HCT116 (cell line): Measurements from ENCODE around the gene KRT73. TPM values are rescaled to one million over a fixed set of nuclear protein-coding genes. Genes with fewer than 3 reads are reported as not detected.

Experiments
- ATAC-seq: fragments of 200-7000 bp; cut with Tn5 transposase; 2 replicates; pipeline ENCODE4 v1.9.1; 2020; ENCODE audit warnings: mild to moderate bottlenecking, moderate library complexity
- BruUV-seq: library from RNA; stranded (reverse); fragments of 400-500 nt; replicated peaks from 2 replicates; lab custom pipeline; 2021; lab: Mats Ljungman, UMichigan
- CTCF ChIA-PET: fragments of 300-600 bp; sonication (Branson Sonifier 250); formaldehyde crosslinking; loops from one replicate; lab custom pipeline; 2021; ENCODE audit warnings: antibody characterized with exemption; lab: Charles Lee
- POLR2A ChIA-PET: fragments of 300-600, 350-600 bp; sonication (Branson Sonifier 250); formaldehyde crosslinking; loops from one replicate; lab custom pipeline; 2021; ENCODE audit warnings: antibody characterized with exemption; lab: Charles Lee
- RAD21 ChIA-PET, 2 experiments: fragments of 300-600 bp; sonication (Branson Sonifier 250); formaldehyde crosslinking; loops; one replicate each; lab custom pipeline; 2023; ENCODE audit warnings: low total read pairs in 2 of 2; ENCODE audit not compliant: uncharacterized antibody in 2 of 2, unreplicated experiment in 2 of 2, low non-redundant PET in 1 of 2; lab: Charles Lee
- DNase-seq: peaks from one replicate; pipeline ENCODE4 v3.0.0-alpha.2; 2010; ENCODE audit warnings: low read depth, low spot score
- H2AFZ ChIP-seq: fragments of 200-600 bp; shearing (Covaris generic), sonication (generic); 2 replicates; pipeline ENCODE4 v1.6.1; 2017; ENCODE audit warnings: low read depth, mixed run types, mixed read lengths, antibody characterized with exemption, low read length; ENCODE audit not compliant: poor library complexity, severe bottlenecking
- H3K27ac ChIP-seq: 2 replicates; pipeline ENCODE4 v1.5.1; 2012; ENCODE audit warnings: low read depth, low read length
- H3K27me3 ChIP-seq: fragments of 200-600 bp; sonication (generic); 2 replicates; pipeline ENCODE4 v1.6.1; 2016; ENCODE audit warnings: mixed run types, low read length, mixed read lengths; ENCODE audit not compliant: insufficient read depth
- H3K36me3 ChIP-seq, 2 experiments: fragments of 200-500 bp in 1 of 2; fragments of 200-600 bp in 1 of 2; sonication (Bioruptor generic) in 1 of 2; sonication (generic) in 1 of 2; 2 replicates each; pipeline versions ENCODE4 v1.5.1 to v1.6.1; 2014 to 2016; ENCODE audit warnings: low read length in 2 of 2, inconsistent platforms in 1 of 2, mixed read lengths in 1 of 2, mixed run types in 1 of 2; ENCODE audit not compliant: insufficient read depth in 2 of 2, control insufficient read depth in 1 of 2
- H3K4me1 ChIP-seq, 2 experiments: fragments of 200-600 bp in 1 of 2; sonication (generic) in 1 of 2; 2 replicates each; pipeline versions ENCODE4 v1.5.1 to v1.6.1; 2012 to 2017; ENCODE audit warnings: low read length in 2 of 2, inconsistent platforms in 1 of 2, mild to moderate bottlenecking in 1 of 2, mixed read lengths in 1 of 2, mixed run types in 1 of 2, moderate library complexity in 1 of 2; ENCODE audit not compliant: insufficient read depth in 2 of 2, control insufficient read depth in 1 of 2
- H3K4me2 ChIP-seq: fragments of 200-600 bp; sonication (generic); 2 replicates; pipeline ENCODE4 v1.6.1; 2017; ENCODE audit warnings: mixed run types, low read length, mixed read lengths
- H3K4me3 ChIP-seq, 2 experiments: fragments of 200-600 bp in 1 of 2; sonication (generic) in 1 of 2; replicated peaks in 1 of 2; 2 replicates each; pipeline ENCODE4 v1.5.1; 2011 to 2016; ENCODE audit warnings: low read length in 2 of 2, control low read depth in 1 of 2, low read depth in 1 of 2, mild to moderate bottlenecking in 1 of 2, mixed read lengths in 1 of 2, mixed run types in 1 of 2
- H3K79me2 ChIP-seq: fragments of 200-600 bp; sonication (generic); 2 replicates; pipeline ENCODE4 v1.6.1; 2017; ENCODE audit warnings: mild to moderate bottlenecking, mixed run types, low read length, moderate library complexity, mixed read lengths; ENCODE audit not compliant: insufficient read depth
- H3K9ac ChIP-seq: fragments of 200-600 bp; sonication (generic); 2 replicates; pipeline ENCODE4 v1.6.1; 2016; ENCODE audit warnings: low read length, mixed read lengths
- H3K9me2 ChIP-seq: fragments of 200-600 bp; sonication (generic), shearing (Covaris generic); 2 replicates; pipeline ENCODE4 v1.6.1; 2017; ENCODE audit warnings: mixed run types, mild to moderate bottlenecking, moderate library complexity; ENCODE audit not compliant: insufficient read depth
- H3K9me3 ChIP-seq, 2 experiments: fragments of 200-500 bp in 1 of 2; fragments of 200-600 bp in 1 of 2; sonication (Bioruptor generic) in 1 of 2; sonication (generic) in 1 of 2; 2 replicates each; pipeline ENCODE4 v1.6.1; 2014 to 2017; ENCODE audit warnings: low read length in 2 of 2, mixed read lengths in 2 of 2, inconsistent platforms in 1 of 2, low read depth in 1 of 2, mild to moderate bottlenecking in 1 of 2, mixed run types in 1 of 2, moderate library complexity in 1 of 2; ENCODE audit not compliant: control insufficient read depth in 1 of 2, insufficient read depth in 1 of 2
- H4K20me1 ChIP-seq: fragments of 200-600 bp; sonication (generic), shearing (Covaris generic); 2 replicates; pipeline ENCODE4 v1.6.1; 2017; ENCODE audit warnings: mixed run types, mild to moderate bottlenecking, moderate library complexity; ENCODE audit not compliant: insufficient read depth
- ATF3 ChIP-seq: IDR thresholded peaks from 2 replicates; pipeline ENCODE4 v1.6.1; 2012
- CBX3 ChIP-seq: IDR thresholded peaks from 2 replicates; pipeline ENCODE4 v1.6.1; 2012; ENCODE audit warnings: low read depth
- CEBPB ChIP-seq: IDR thresholded peaks from 2 replicates; pipeline ENCODE4 v1.6.1; 2012; ENCODE audit warnings: low read depth
- CTCF ChIP-seq, 3 experiments: fragments of 200-600 bp in 1 of 3; sonication (generic) in 1 of 3; IDR thresholded peaks in 2 of 3; conservative IDR thresholded peaks in 1 of 3; 2 replicates each; pipeline ENCODE4 v1.5.1; 2012 to 2017; ENCODE audit warnings: low read depth in 2 of 3, low read length in 2 of 3, antibody characterized with exemption in 1 of 3, borderline replicate concordance in 1 of 3, control low read depth in 1 of 3, mild to moderate bottlenecking in 1 of 3, mixed read lengths in 1 of 3, mixed run types in 1 of 3, moderate library complexity in 1 of 3; ENCODE audit not compliant: insufficient read depth in 1 of 3
- EGR1 ChIP-seq: IDR thresholded peaks from 2 replicates; pipeline ENCODE4 v1.6.1; 2012; ENCODE audit warnings: low read depth
- ELF1 ChIP-seq: IDR thresholded peaks from 2 replicates; pipeline ENCODE4 v1.6.1; 2012; ENCODE audit warnings: low read depth, borderline replicate concordance
- EZH2 ChIP-seq: fragments of 200-600 bp; sonication (generic); IDR thresholded peaks from 2 replicates; pipeline ENCODE4 v1.6.1; 2017; ENCODE audit warnings: antibody characterized with exemption, mixed run types
- EZH2phosphoT487 ChIP-seq: fragments of 200-600 bp; IDR thresholded peaks from 2 replicates; pipeline ENCODE4 v1.6.1; 2018; ENCODE audit warnings: antibody characterized with exemption, borderline replicate concordance
- JUND ChIP-seq: IDR thresholded peaks from 2 replicates; pipeline ENCODE4 v1.6.1; 2012
- MAX ChIP-seq: IDR thresholded peaks from 2 replicates; pipeline ENCODE4 v1.6.1; 2012
- POLR2A ChIP-seq: IDR thresholded peaks from 2 replicates; pipeline ENCODE4 v1.7.0; 2011; ENCODE audit warnings: borderline replicate concordance; ENCODE audit not compliant: insufficient read depth, insufficient read length; ENCODE audit errors: extremely low read depth
- REST ChIP-seq: IDR thresholded peaks from 2 replicates; pipeline ENCODE4 v1.6.1; 2012; ENCODE audit warnings: low read depth
- SIN3A ChIP-seq: IDR thresholded peaks from 2 replicates; pipeline ENCODE4 v1.6.1; 2012; ENCODE audit warnings: low read depth
- SP1 ChIP-seq: IDR thresholded peaks from 2 replicates; pipeline ENCODE4 v1.6.1; 2012; ENCODE audit warnings: low read depth
- SRF ChIP-seq: IDR thresholded peaks from 2 replicates; pipeline ENCODE4 v1.6.1; 2012; ENCODE audit warnings: low read depth
- TCF7L2 ChIP-seq: IDR thresholded peaks from 2 replicates; pipeline ENCODE4 v1.7.0; 2011; ENCODE audit warnings: borderline replicate concordance, inconsistent platforms; ENCODE audit not compliant: insufficient read depth, insufficient read length; ENCODE audit errors: extremely low read depth
- YY1 ChIP-seq: IDR thresholded peaks from 2 replicates; pipeline ENCODE4 v1.6.1; 2011; ENCODE audit warnings: low read length, low read depth, moderate library complexity, mild to moderate bottlenecking; ENCODE audit not compliant: insufficient replicate concordance; ENCODE audit errors: extremely low read depth
- ZBTB33 ChIP-seq: IDR thresholded peaks from 2 replicates; pipeline ENCODE4 v1.6.1; 2011; ENCODE audit warnings: mild to moderate bottlenecking, low read length, moderate library complexity; ENCODE audit not compliant: insufficient replicate concordance; ENCODE audit errors: extremely low read depth
- ZFX ChIP-seq: fragments of 450-650 bp; IDR thresholded peaks from 2 replicates; pipeline ENCODE4 v1.6.1; 2017
- ZNF274 ChIP-seq: fragments of 200-500 bp; sonication (Bioruptor generic); IDR thresholded peaks from 2 replicates; pipeline ENCODE4 v1.6.1; 2014; ENCODE audit warnings: mild to moderate bottlenecking, low read depth, low read length, inconsistent platforms
- intact Hi-C: fragments of 100-400 bp; cut with micrococcal nuclease; formaldehyde crosslinking; loops from 2 replicates; pipeline ENCODE4 v1.10.0; 2022
- total RNA-seq: library from RNA; stranded (reverse); gene quantifications from one replicate; pipeline ENCODE4 v1.2.1, GENCODE V29; 2021; ENCODE audit not compliant: unreplicated experiment

KRT73 gene
- total RNA-seq, 1 experiment from 2014 or later = not detected

- no peaks in the 10 kb centered on the region for H3K9me3 ChIP-seq
- H3K4me3 ChIP-seq = no peak overlapping the region
- H3K27me3 ChIP-seq = no peaks in the 10 kb centered on the region
- intact Hi-C loops = no loop called here
- no peaks in the 10 kb centered on the region for H4K20me1 ChIP-seq
- no peak overlapping the region for H3K4me2 ChIP-seq
- H3K9me2 ChIP-seq = no peaks in the 10 kb centered on the region
- H3K79me2 ChIP-seq = no peaks in the 10 kb centered on the region
- no peak overlapping the region for H3K9ac ChIP-seq
- no peak overlapping the region for H3K27ac ChIP-seq
- CTCF ChIA-PET = no interaction called here
- ATAC-seq = no peak
- H3K4me1 ChIP-seq = no peaks in the 10 kb centered on the region
- no peak for DNase-seq
- no TSS peak for BruUV-seq
- H3K36me3 ChIP-seq = no peaks in the 10 kb centered on the region
- RAD21 ChIA-PET = no interaction called here
- POLR2A ChIA-PET = no interaction called here
- no peak overlapping the region for H2AFZ ChIP-seq
- TF ChIP-seq EGR1 (no peak), CEBPB (no peak), ATF3 (no peak), POLR2A (no peak), SRF (no peak), ELF1 (no peak), YY1 (no peak), EZH2phosphoT487 (no peak), SIN3A (no peak), REST (no peak), ZBTB33 (no peak), MAX (no peak), ZNF274 (no peak), TCF7L2 (no peak), CBX3 (no peak), ZFX (no peak), SP1 (no peak), EZH2 (no peak), CTCF (IDR thresholded peaks at IDR 0.05 in 2 of 3, conservative IDR thresholded peaks at IDR 0.05 in 1 of 3; ENCODE audit: borderline replicate concordance in 1 of 3, insufficient read depth in 1 of 3, low read depth in 2 of 3, low read length in 2 of 3) (no peak), JUND (no peak)
- TF ChIP-seq, all 23 proteins: peak for 0
Observed at GRCh38 chr12:52616680-52617402, 1.5 kb downstream of the KRT73 start.
